CD4-positive, alpha-beta memory T cell (primary cell): ENCODE data around the gene MPP3. TPM values are rescaled to one million over a fixed set of nuclear protein-coding genes. Genes with fewer than 3 reads are reported as not detected.

Experiments
- CTCF ChIA-PET: fragments of 350-600 bp; sonication (Branson Sonifier 250); formaldehyde crosslinking; loops from one replicate; lab custom pipeline; 2021; ENCODE audit warnings: inconsistent platforms; ENCODE audit not compliant: partially characterized antibody; lab: Charles Lee
- POLR2A ChIA-PET: fragments of 350-600 bp; sonication (Branson Sonifier 250); formaldehyde crosslinking; loops from one replicate; lab custom pipeline; 2021; ENCODE audit not compliant: partially characterized antibody; lab: Charles Lee
- DNase-seq, 5 donors: peaks; one replicate each; pipeline versions ENCODE4 v3.0.0 to v3.0.0-alpha.2; 2020 to 2022; ENCODE audit warnings: mixed read lengths in 1 of 5
- H3K27ac ChIP-seq: one replicate; pipeline ENCODE4 v1.7.0; 2013; ENCODE audit warnings: low read depth, low read length
- H3K27me3 ChIP-seq: 2 replicates; pipeline ENCODE4 v1.7.0; 2013; ENCODE audit warnings: mild to moderate bottlenecking, low read length, moderate library complexity; ENCODE audit not compliant: insufficient read depth
- H3K36me3 ChIP-seq: 2 replicates; pipeline ENCODE4 v1.7.0; 2013; ENCODE audit warnings: mild to moderate bottlenecking, low read length, moderate library complexity; ENCODE audit not compliant: insufficient read depth
- H3K4me1 ChIP-seq: 2 replicates; pipeline ENCODE4 v1.7.0; 2013; ENCODE audit warnings: mild to moderate bottlenecking, low read length, moderate library complexity; ENCODE audit not compliant: insufficient read depth
- H3K4me3 ChIP-seq, 2 donors: one replicate each; pipeline ENCODE4 v1.7.0; 2013; ENCODE audit warnings: low read length in 2 of 2, mild to moderate bottlenecking in 1 of 2
- H3K9me3 ChIP-seq, 2 donors: one replicate each; pipeline ENCODE4 v1.7.0; 2013; ENCODE audit warnings: low read length in 2 of 2, control low read depth in 1 of 2; ENCODE audit not compliant: control insufficient read depth in 1 of 2
- H3K27ac Mint-ChIP-seq, 7 donors: one replicate each; pipeline ENCODE4 v1.8.0; 2020 to 2021; ENCODE audit warnings: mixed read lengths in 7 of 7, mild to moderate bottlenecking in 6 of 7, inconsistent platforms in 3 of 7, moderate library complexity in 3 of 7
- H3K27me3 Mint-ChIP-seq, 2 donors: one replicate each; pipeline ENCODE4 v1.8.0; 2020 to 2021; ENCODE audit warnings: mixed read lengths in 2 of 2
- H3K36me3 Mint-ChIP-seq, 2 donors: one replicate each; pipeline ENCODE4 v1.8.0; 2020 to 2021; ENCODE audit warnings: mixed read lengths in 2 of 2, inconsistent platforms in 1 of 2, mild to moderate bottlenecking in 1 of 2
- H3K4me1 Mint-ChIP-seq, 4 donors: one replicate each; pipeline ENCODE4 v1.8.0; 2020 to 2021; ENCODE audit warnings: mixed read lengths in 4 of 4, mild to moderate bottlenecking in 1 of 4
- H3K4me3 Mint-ChIP-seq, 8 donors: one replicate each; pipeline ENCODE4 v1.8.0; 2020 to 2021; ENCODE audit warnings: mixed read lengths in 8 of 8, mild to moderate bottlenecking in 7 of 8, moderate library complexity in 6 of 8, inconsistent platforms in 3 of 8
- H3K9me3 Mint-ChIP-seq, 8 donors: one replicate each; pipeline ENCODE4 v1.8.0; 2020 to 2021; ENCODE audit warnings: mixed read lengths in 8 of 8, mild to moderate bottlenecking in 5 of 8, inconsistent platforms in 3 of 8, moderate library complexity in 1 of 8
- intact Hi-C: fragments of 100-400 bp; cut with micrococcal nuclease; formaldehyde crosslinking; loops from one replicate; pipeline ENCODE4 v1.15.1; 2023
- polyA plus RNA-seq, 2 donors: library from polyadenylated mRNA; unstranded; fragments of 300-500 nt; fragmentation: Illumina TruSeq; gene quantifications; one replicate each; pipeline ENCODE4 v1.2.3, GENCODE V29; 2021
- total RNA-seq, 2 experiments: library from RNA; stranded (reverse); gene quantifications; one replicate each; pipeline ENCODE4 v1.2.3, GENCODE V29; 2021

Gene MPP3
- total and polyA plus RNA-seq, 4 experiments from 2014 or later = 0.30 to 0.32 TPM; not detected in 2

DNA sequence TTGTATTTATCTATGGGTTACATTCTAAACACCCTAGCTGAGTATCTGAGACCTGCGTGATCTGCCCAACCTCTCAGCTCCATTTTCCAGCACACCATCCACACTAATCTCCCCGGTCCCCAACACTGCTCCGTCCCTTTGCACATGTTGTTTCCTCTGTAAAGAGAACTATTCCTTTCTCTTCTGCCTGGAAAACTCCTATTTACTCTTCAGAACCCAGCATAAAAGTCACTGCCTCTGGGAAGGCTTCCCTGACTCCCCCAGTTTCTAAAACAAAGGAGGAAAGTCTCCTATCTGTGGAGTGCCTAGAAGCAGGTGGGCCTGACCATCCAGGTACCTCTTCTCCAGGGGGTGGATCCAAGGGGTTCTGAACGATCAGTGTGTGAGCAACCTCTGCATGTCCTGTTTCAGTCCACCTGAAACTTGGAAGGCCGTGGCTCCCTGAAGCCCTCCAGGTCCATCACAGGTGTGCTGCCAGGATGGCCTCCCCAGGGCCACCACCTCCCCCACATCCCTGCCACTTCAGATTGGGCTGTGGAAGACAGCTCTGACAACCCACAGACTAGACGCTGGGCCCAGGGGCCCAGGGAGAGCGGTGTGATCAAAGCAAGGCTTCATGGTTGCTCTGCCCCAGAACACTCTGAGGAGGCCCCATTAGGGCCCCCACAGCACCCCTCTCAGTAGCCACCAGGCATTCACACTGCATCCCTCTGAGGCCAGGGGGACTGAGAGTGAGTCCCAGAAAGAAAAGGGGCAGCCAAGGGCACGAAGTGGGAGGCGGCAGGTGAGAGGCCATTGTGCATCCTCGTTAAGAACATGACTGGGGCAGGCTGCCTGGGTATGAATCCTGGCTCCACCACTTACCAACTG is 20.3 kb downstream of the MPP3 start:
- no peaks in the 10 kb centered on the region for H3K9me3 ChIP-seq
- H3K27me3 ChIP-seq = no peaks in the 10 kb centered on the region
- intact Hi-C loops = no loop called here
- H3K4me1 Mint-ChIP-seq = no peaks in the 10 kb centered on the region
- no peak overlapping the region for H3K4me3 ChIP-seq
- H3K27ac ChIP-seq = no peak overlapping the region
- H3K9me3 Mint-ChIP-seq = no peaks in the 10 kb centered on the region
- ChIA-PET POLR2A (no interaction called here), CTCF (no interaction called here)
- no peak for DNase-seq
- H3K4me1 ChIP-seq = no peaks in the 10 kb centered on the region
- H3K36me3 Mint-ChIP-seq = no peaks in the 10 kb centered on the region
- H3K36me3 ChIP-seq = no peaks in the 10 kb centered on the region
- H3K27ac Mint-ChIP-seq = peak overlapping the region in 1 of 7 donors; percentile 51
- peaks cover 0 to 2% of the 10 kb centered on the region in 2 donors for H3K27me3 Mint-ChIP-seq
- no peak overlapping the region for H3K4me3 Mint-ChIP-seq

DNA sequence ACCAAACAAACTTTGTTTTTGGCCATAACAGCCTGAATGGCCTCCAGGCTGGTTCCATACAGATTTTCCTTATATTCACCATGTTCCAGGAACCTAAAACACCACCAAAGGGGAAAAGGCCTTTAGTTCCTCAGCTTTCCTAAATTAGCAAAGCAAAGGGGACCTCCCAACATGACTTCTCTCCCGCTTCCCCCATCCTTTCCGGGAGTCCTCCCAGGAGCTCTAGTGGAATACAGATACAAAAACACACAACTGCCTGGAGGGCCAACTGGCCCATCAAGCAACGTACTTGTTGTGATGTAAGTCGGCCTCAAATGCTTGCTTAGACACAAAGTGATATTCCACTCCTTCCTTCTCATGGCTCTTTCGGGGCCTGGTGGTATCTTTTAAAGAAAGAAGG is 22.1 kb downstream of the MPP3 start:
- H3K9me3 ChIP-seq = no peaks in the 10 kb centered on the region
- intact Hi-C loops = no loop called here
- ChIA-PET POLR2A (no interaction called here), CTCF (no interaction called here)
- Mint-ChIP-seq H3K27me3 (peaks cover 2% of the 10 kb centered on the region in 2 donors), H3K4me1 (no peaks in the 10 kb centered on the region), H3K36me3 (no peaks in the 10 kb centered on the region), H3K9me3 (no peaks in the 10 kb centered on the region), H3K27ac (no peak overlapping the region), H3K4me3 (no peak overlapping the region)
- H3K27me3 ChIP-seq = no peaks in the 10 kb centered on the region
- H3K36me3 ChIP-seq = no peaks in the 10 kb centered on the region
- no peak overlapping the region for H3K27ac ChIP-seq
- H3K4me3 ChIP-seq = no peak overlapping the region
- no peak for DNase-seq
- H3K4me1 ChIP-seq = no peaks in the 10 kb centered on the region

DNA sequence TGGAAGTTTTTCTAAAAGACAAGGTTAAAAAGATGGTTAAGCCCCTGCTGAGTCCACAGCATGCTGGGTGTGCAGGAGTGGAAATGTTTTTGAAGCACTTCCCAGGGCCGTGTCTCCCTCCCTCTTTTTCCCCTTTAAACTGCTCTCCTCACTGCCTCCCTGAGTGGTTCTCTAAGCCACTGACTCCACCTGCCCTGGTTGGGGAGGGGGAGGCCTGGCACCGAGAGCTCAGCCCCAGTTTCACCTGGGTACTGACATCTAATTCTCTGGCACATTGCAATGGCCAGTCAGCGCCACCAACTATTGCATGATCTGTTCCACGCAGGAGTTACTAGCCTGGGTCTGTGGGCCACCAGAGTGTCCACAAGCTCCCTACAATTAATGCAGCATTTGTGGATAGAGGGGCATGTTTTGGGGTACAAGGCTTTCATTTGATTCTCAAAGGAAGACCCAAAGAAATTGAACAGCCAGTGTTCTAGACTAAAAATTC is 22.7 kb downstream of the MPP3 start:
- CTCF ChIA-PET = no interaction called here
- no peaks in the 10 kb centered on the region for H3K9me3 Mint-ChIP-seq

DNA sequence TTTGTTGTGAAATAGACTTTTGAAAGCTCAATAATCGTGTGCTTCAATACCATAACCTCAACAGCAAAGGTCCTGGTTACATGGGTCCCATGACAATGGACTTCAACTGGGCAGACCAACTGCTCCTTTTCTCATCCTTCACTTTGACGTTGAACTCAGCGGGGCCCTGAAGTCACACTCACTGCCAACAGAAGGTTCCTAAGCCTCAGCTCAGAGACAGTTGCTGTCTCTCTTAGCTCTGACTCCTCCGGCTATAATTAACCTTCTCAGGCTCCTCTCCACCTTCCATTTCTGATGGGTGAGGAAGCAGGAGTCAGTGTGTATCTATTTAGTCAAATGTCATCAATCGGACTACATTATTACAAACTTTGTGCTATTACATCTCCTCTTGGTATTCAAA is 23.8 kb downstream of the MPP3 start:
- Histone ChIP-seq H3K4me3 (no peak overlapping the region), H3K4me1 (no peaks in the 10 kb centered on the region), H3K27ac (no peak overlapping the region), H3K27me3 (no peaks in the 10 kb centered on the region), H3K9me3 (no peaks in the 10 kb centered on the region), H3K36me3 (no peaks in the 10 kb centered on the region)
- Mint-ChIP-seq H3K4me1 (no peaks in the 10 kb centered on the region), H3K27me3 (peaks cover 5 to 9% of the 10 kb centered on the region in 2 donors), H3K4me3 (no peak overlapping the region), H3K9me3 (no peaks in the 10 kb centered on the region), H3K27ac (no peak overlapping the region), H3K36me3 (no peaks in the 10 kb centered on the region)
- CTCF ChIA-PET = interaction anchor here (1.2 kb wide), 1 partner anchor 9 kb away, joined by 3 read pairs; no protein-coding TSS in a partner anchor
- intact Hi-C loops = no loop called here
- POLR2A ChIA-PET = no interaction called here
- no peak for DNase-seq

More for the DNA sequence above, 22.7 kb downstream of the MPP3 start:
- no peaks in the 10 kb centered on the region for H3K9me3 ChIP-seq
- H3K4me1 Mint-ChIP-seq = no peaks in the 10 kb centered on the region
- no peaks in the 10 kb centered on the region for H3K36me3 ChIP-seq
- peaks cover 2 to 7% of the 10 kb centered on the region in 2 donors for H3K27me3 Mint-ChIP-seq
- H3K27ac ChIP-seq = no peak overlapping the region
- POLR2A ChIA-PET = no interaction called here
- no peaks in the 10 kb centered on the region for H3K4me1 ChIP-seq
- intact Hi-C loops = no loop called here
- H3K27ac Mint-ChIP-seq = no peak overlapping the region
- H3K27me3 ChIP-seq = no peaks in the 10 kb centered on the region
- no peak for DNase-seq
- H3K36me3 Mint-ChIP-seq = no peaks in the 10 kb centered on the region
- H3K4me3 ChIP-seq = no peak overlapping the region
- no peak overlapping the region for H3K4me3 Mint-ChIP-seq

DNA sequence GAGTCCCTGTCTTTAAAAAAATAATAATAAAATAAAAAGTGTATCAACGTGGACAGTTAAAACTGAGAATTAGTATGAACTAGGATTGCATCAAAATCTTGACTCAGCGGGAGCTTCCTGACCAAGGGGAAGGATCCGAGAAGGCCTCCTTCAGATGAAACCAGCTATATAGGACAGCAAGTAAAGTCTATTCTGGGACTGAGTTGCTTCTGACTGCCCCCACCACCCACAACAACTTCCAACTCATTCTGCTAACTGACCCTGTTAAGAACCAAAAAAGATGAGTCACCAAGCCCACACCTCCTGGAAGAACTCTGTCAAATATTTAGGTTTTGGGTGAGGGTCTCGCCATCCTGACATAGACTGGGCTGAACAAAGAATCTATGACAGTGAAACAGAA is 24.9 kb downstream of the MPP3 start:
- H3K9me3 Mint-ChIP-seq = no peaks in the 10 kb centered on the region
- no peaks in the 10 kb centered on the region for H3K36me3 Mint-ChIP-seq
- H3K27ac ChIP-seq = no peak overlapping the region
- peaks cover 10 to 14% of the 10 kb centered on the region in 2 donors for H3K27me3 Mint-ChIP-seq
- no peaks in the 10 kb centered on the region for H3K4me1 Mint-ChIP-seq
- no peak overlapping the region for H3K27ac Mint-ChIP-seq
- no peaks in the 10 kb centered on the region for H3K27me3 ChIP-seq
- H3K9me3 ChIP-seq = no peaks in the 10 kb centered on the region
- POLR2A ChIA-PET = no interaction called here
- intact Hi-C loops = no loop called here
- no peaks in the 10 kb centered on the region for H3K4me1 ChIP-seq
- CTCF ChIA-PET = interaction anchor here (1.2 kb wide), 1 partner anchor 10 kb away, joined by 3 read pairs; no protein-coding TSS in a partner anchor
- H3K36me3 ChIP-seq = no peaks in the 10 kb centered on the region
- no peak overlapping the region for H3K4me3 Mint-ChIP-seq
- DNase-seq = no peak
- no peak overlapping the region for H3K4me3 ChIP-seq

DNA sequence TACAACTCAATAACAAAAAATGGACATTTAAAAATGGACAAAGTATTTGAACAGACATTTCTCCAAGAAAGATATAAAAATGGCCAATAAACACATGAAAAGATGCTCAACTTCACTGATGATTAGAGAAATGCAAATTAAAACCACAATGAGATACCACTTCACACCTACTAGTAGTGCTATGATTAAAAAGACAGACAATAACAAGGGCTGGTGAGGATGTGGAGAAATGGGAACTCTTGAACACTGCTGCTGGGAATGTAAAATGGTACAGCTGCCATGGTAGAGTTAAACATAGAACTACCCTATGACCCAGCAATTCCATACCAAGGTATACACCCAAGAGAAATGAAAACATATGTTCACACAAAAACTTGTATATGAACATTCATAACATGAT is 27.8 kb downstream of the MPP3 start:
- Histone ChIP-seq H3K4me3 (no peak overlapping the region), H3K36me3 (no peaks in the 10 kb centered on the region), H3K9me3 (no peaks in the 10 kb centered on the region), H3K4me1 (no peaks in the 10 kb centered on the region), H3K27me3 (no peaks in the 10 kb centered on the region), H3K27ac (no peak overlapping the region)
- Mint-ChIP-seq H3K4me3 (no peak overlapping the region), H3K9me3 (no peaks in the 10 kb centered on the region), H3K27ac (no peak overlapping the region), H3K27me3 (peaks cover 12 to 22% of the 10 kb centered on the region in 2 donors), H3K36me3 (no peaks in the 10 kb centered on the region), H3K4me1 (no peaks in the 10 kb centered on the region)
- CTCF ChIA-PET = interaction anchor here (0.6 kb wide), 1 partner anchor 105 kb away, joined by 3 read pairs; no protein-coding TSS in a partner anchor
- DNase-seq = no peak
- intact Hi-C loops = no loop called here
- POLR2A ChIA-PET = no interaction called here

DNA sequence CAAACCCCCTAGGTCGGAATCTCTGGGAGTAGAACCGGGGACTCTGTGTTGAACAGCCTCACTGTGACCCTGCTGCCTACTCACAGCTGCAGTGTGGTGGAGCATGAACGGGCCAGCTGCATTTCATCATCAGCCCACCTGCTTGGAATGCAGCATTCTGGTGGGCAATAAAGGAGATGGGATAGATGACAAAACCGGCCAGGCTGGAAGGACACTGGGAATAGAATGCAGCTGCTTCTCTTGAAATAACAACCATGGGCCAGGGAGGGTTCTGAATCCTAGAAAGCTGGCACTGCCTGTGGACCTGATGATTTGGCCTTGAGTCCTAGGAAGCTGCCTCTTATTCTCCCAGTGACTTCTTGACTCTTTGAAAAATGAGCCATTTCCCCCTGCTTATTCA is 29.2 kb downstream of the MPP3 start:
- Histone ChIP-seq H3K36me3 (no peaks in the 10 kb centered on the region), H3K27ac (no peak overlapping the region), H3K9me3 (no peaks in the 10 kb centered on the region), H3K27me3 (no peaks in the 10 kb centered on the region), H3K4me1 (no peaks in the 10 kb centered on the region), H3K4me3 (no peak overlapping the region)
- ChIA-PET CTCF (no interaction called here), POLR2A (no interaction called here)
- Mint-ChIP-seq H3K4me1 (no peaks in the 10 kb centered on the region), H3K27ac (peak overlapping the region in 1 of 7 donors; percentile 12), H3K27me3 (peaks cover 15 to 22% of the 10 kb centered on the region in 2 donors), H3K36me3 (no peaks in the 10 kb centered on the region), H3K4me3 (no peak overlapping the region), H3K9me3 (no peaks in the 10 kb centered on the region)
- intact Hi-C loops = no loop called here
- DNase-seq = no peak
